ENCODE measurements around the gene SMCP. TPM values are rescaled to one million over a fixed set of nuclear protein-coding genes. Genes with fewer than 3 reads are reported as not detected.

Gene SMCP
- total RNA-seq, 6 experiments from 2014 or later = not detected

DNA sequence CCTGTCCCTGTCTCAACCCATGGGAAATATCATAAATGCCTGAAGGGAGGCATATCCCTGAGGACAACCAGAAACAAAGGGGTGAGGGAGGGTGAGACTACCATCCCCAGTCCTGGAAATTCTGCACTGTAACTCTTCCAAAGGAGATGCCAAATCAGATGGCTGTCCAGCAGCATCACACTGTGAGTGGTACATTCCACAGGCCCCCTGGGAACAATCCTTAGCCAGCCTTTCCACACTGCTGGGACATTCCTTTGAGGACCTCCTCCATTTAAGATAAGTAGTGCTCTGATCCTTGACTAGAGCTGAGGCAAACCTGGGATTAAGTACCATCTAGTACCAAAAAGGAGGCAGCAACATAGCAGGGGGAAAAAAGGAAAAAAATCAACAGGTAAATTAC is 40.9 kb downstream of the SMCP start:
- Mint-ChIP-seq H3K27ac (no peak overlapping the region), H3K4me3 (no peak overlapping the region), H3K9me3 (no peaks in the 10 kb centered on the region; the same call in 1 of the 2 replicates), H3K36me3 (ENCODE audit: low read depth) (no peaks in the 10 kb centered on the region), H3K27me3 (ENCODE audit: insufficient read depth) (peaks cover 7% of the 10 kb centered on the region), H3K4me1 (ENCODE audit: low read depth) (no peaks in the 10 kb centered on the region)
- DNase-seq = no peak
- no peak for TF ChIP-seq CTCF (IDR thresholded peaks at IDR 0.05)

- no peaks in the 10 kb centered on the region for H3K36me3 Mint-ChIP-seq (ENCODE audit: low read depth)
- DNase-seq = no peak
- H3K4me1 Mint-ChIP-seq (ENCODE audit: low read depth) = no peaks in the 10 kb centered on the region
- H3K9me3 Mint-ChIP-seq = peaks cover 4% of the 10 kb centered on the region; the same call in 1 of the 2 replicates
- no peak overlapping the region for H3K27ac Mint-ChIP-seq
- TF ChIP-seq CTCF (IDR thresholded peaks at IDR 0.05) = no peak
- H3K4me3 Mint-ChIP-seq = no peak overlapping the region
- H3K27me3 Mint-ChIP-seq (ENCODE audit: insufficient read depth) = peaks cover under 1% of the 10 kb centered on the region; the same call in 1 of the 2 replicates
Observed at GRCh38 chr1:152924191-152924590, 46.1 kb downstream of the SMCP start.

DNA sequence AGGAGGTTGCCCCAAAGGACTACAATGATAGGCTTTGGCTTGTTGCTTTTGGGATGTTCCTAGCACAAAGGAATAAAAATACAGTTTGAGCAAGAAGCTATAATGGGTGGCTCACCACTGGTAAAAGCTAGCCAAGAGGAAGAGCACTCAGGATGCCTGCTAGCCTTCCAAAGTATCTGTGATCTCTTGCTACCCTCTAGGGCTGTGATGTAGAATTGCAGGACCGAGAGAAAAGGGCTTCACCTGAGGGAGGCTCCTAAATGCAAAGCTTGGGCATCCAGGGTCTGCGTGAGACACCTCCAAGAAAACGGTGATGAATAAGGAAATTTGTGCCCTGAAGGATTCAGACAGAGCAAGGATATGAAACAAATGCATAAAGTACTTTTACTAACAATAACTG is 48.0 kb downstream of the SMCP start:
- TF ChIP-seq CTCF (IDR thresholded peaks at IDR 0.05) = peak; percentile 73
- DNase-seq = peak; percentile 51
- Mint-ChIP-seq H3K27me3 (ENCODE audit: insufficient read depth) (no peaks in the 10 kb centered on the region; the same call in 1 of the 2 replicates), H3K27ac (no peak overlapping the region), H3K4me3 (no peak overlapping the region), H3K4me1 (ENCODE audit: low read depth) (no peaks in the 10 kb centered on the region), H3K9me3 (peaks cover 4% of the 10 kb centered on the region; the same call in 1 of the 2 replicates), H3K36me3 (ENCODE audit: low read depth) (no peaks in the 10 kb centered on the region)

DNA sequence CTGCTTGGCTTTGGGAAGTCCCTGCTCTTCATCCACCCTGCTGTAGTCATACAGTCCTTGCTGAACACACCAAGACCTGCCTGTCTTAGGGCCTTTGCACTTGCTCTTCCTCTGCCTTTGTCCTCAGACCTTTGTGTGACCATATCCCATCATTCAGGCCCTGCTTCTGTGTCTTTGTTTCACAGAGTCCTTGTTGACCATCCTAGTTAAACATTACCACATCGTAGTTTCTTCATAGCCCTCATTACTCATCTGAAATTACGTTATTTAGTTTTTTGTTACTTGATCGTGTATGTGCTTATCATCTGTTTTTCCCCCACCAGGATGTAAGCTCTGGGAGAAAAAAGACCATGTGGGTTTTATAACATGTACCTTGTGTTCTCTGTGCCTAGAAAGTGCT is 50.5 kb downstream of the SMCP start:
- no peak for DNase-seq
- H3K27ac Mint-ChIP-seq = no peak overlapping the region
- no peaks in the 10 kb centered on the region; the same call in 1 of the 2 replicates for H3K27me3 Mint-ChIP-seq (ENCODE audit: insufficient read depth)
- no peak overlapping the region for H3K4me3 Mint-ChIP-seq
- H3K36me3 Mint-ChIP-seq (ENCODE audit: low read depth) = no peaks in the 10 kb centered on the region
- H3K4me1 Mint-ChIP-seq (ENCODE audit: low read depth) = no peaks in the 10 kb centered on the region
- TF ChIP-seq CTCF (IDR thresholded peaks at IDR 0.05) = no peak
- peaks cover 4% of the 10 kb centered on the region; the same call in 1 of the 2 replicates for H3K9me3 Mint-ChIP-seq

DNA sequence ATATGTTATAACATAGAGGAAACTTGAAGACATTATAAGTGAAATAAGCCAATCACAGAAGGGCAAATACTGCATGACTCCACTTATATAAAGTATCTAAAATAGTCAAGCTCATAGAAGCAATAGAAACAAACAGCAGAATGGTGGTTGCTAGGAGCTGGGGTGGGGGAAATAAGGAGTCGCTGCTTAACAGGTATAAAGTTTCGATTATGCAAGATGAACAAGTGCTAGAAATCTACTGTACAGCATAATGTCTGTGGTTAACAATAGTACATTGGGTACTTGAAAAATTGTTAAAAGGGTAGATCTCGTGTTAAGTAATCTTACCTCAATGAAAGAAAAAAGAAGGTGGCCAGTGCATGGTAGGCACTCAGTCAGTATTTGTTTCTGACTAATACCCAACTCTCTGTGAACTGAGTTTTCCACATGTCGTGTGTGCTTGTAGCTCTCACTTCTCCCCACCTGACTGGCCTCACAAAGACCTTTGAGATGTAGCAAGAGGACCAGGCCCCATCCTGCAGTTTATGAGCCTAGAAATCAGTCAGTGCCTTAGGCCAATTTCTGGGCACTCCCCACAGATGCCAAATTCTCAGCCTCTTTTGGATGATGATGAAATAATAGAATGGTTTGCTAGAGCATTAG is 54.2 kb downstream of the SMCP start:
- H3K36me3 Mint-ChIP-seq (ENCODE audit: low read depth) = no peaks in the 10 kb centered on the region
- H3K4me1 Mint-ChIP-seq (ENCODE audit: low read depth) = no peaks in the 10 kb centered on the region
- peaks cover 4% of the 10 kb centered on the region; the same call in 1 of the 2 replicates for H3K9me3 Mint-ChIP-seq
- no peaks in the 10 kb centered on the region for H3K27me3 Mint-ChIP-seq (ENCODE audit: insufficient read depth)
- no peak overlapping the region for H3K4me3 Mint-ChIP-seq
- TF ChIP-seq CTCF (IDR thresholded peaks at IDR 0.05) = no peak
- H3K27ac Mint-ChIP-seq = no peak overlapping the region
- no peak for DNase-seq

Data from HFFc6 (cell line).